Measurements from ENCODE around the gene UGT3A1. TPM values are rescaled to one million over a fixed set of nuclear protein-coding genes. Genes with fewer than 3 reads are reported as not detected.

UGT3A1 gene
- total RNA-seq, 2 donors from 2014 or later, result not detected

DNA sequence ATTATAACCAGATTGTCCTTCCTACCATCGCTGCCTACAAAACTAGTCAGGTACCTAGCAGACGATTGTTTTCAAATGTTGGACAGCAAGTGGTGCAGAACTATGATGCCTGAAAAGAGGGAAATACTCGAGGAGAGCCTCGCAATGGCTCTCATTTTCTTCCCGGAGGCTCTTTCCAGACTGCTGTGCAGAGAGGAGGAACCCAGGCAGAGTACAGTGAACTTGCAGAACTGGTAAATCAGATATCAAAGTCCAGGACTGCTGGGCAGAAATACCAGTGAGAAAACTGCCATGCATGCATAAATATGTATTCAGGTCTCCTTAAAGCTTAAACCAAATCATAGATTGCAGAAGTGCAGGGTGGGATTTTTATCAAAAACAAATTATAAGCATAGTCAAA, 26.4 kb upstream of the UGT3A1 start:
- no peaks in the 10 kb centered on the region for H3K4me1 ChIP-seq (ENCODE audit: control insufficient read depth in 1 of 2, low read depth in 2 of 2)
- no peak overlapping the region for H3K27ac ChIP-seq
- H3K36me3 ChIP-seq, result no peaks in the 10 kb centered on the region
- H3K9me3 ChIP-seq, result no peaks in the 10 kb centered on the region
- TF ChIP-seq, protein P1, sequence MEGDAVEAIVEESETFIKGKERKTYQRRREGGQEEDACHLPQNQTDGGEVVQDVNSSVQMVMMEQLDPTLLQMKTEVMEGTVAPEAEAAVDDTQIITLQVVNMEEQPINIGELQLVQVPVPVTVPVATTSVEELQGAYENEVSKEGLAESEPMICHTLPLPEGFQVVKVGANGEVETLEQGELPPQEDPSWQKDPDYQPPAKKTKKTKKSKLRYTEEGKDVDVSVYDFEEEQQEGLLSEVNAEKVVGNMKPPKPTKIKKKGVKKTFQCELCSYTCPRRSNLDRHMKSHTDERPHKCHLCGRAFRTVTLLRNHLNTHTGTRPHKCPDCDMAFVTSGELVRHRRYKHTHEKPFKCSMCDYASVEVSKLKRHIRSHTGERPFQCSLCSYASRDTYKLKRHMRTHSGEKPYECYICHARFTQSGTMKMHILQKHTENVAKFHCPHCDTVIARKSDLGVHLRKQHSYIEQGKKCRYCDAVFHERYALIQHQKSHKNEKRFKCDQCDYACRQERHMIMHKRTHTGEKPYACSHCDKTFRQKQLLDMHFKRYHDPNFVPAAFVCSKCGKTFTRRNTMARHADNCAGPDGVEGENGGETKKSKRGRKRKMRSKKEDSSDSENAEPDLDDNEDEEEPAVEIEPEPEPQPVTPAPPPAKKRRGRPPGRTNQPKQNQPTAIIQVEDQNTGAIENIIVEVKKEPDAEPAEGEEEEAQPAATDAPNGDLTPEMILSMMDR (IDR thresholded peaks at IDR 0.05), result no peak
- no peaks in the 10 kb centered on the region for H3K27me3 ChIP-seq (replicated peaks; ENCODE audit: insufficient read depth)
- H3K4me3 ChIP-seq, result no peak overlapping the region
- no peak for DNase-seq (ENCODE audit: low spot score)
- no peak for ATAC-seq (ENCODE audit: insufficient number of reproducible peaks, low FRiP score, low read depth)

DNA sequence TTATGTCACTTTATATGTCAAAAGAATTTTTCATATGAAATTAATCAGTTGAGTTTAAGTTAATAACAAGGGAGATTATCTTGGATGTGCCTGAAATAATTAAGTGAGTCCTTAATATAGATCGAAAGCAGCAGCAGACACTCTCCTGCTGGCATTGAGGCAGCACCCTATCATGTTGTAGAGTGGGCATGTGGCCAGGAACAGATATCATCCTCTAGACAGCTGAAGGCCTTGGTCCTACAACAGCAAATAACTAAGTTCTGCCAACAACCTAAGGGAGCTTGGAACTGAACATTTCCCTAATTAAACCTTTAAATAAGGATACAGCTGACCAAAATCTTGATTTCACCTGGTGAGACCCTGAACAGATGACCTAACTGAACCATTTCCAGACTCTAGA, 25.8 kb upstream of the UGT3A1 start:
- DNase-seq (ENCODE audit: low spot score), result no peak
- H3K9me3 ChIP-seq, result no peaks in the 10 kb centered on the region
- no peak for ATAC-seq (ENCODE audit: insufficient number of reproducible peaks, low FRiP score, low read depth)
- H3K27ac ChIP-seq, result no peak overlapping the region
- no peaks in the 10 kb centered on the region for H3K27me3 ChIP-seq (replicated peaks; ENCODE audit: insufficient read depth)
- TF ChIP-seq, protein P1 (IDR thresholded peaks at IDR 0.05), result no peak
- no peaks in the 10 kb centered on the region for H3K36me3 ChIP-seq
- no peak overlapping the region for H3K4me3 ChIP-seq
- no peaks in the 10 kb centered on the region for H3K4me1 ChIP-seq (ENCODE audit: control insufficient read depth in 1 of 2, low read depth in 2 of 2)

- no peak for ATAC-seq (ENCODE audit: insufficient number of reproducible peaks, low FRiP score, low read depth)
Measured at GRCh38 chr5:36013182-36013581, 22.0 kb upstream of the UGT3A1 start.

GRCh38 chr5:36009698-36010097, 18.5 kb upstream of the UGT3A1 start:
- H3K36me3 ChIP-seq, result no peaks in the 10 kb centered on the region
- H3K27me3 ChIP-seq (replicated peaks; ENCODE audit: insufficient read depth), result no peaks in the 10 kb centered on the region
- no peak for DNase-seq (ENCODE audit: low spot score)
- no peak overlapping the region for H3K4me3 ChIP-seq
- no peak for ATAC-seq (ENCODE audit: insufficient number of reproducible peaks, low FRiP score, low read depth)
- TF ChIP-seq, protein P1 (IDR thresholded peaks at IDR 0.05), result no peak
- no peak overlapping the region for H3K27ac ChIP-seq
- no peaks in the 10 kb centered on the region for H3K9me3 ChIP-seq
- no peaks in the 10 kb centered on the region for H3K4me1 ChIP-seq (ENCODE audit: control insufficient read depth in 1 of 2, low read depth in 2 of 2)

More at GRCh38 chr5:36013182-36013581, 22.0 kb upstream of the UGT3A1 start:
- Histone ChIP-seq H3K27me3 (replicated peaks; ENCODE audit: insufficient read depth) (no peaks in the 10 kb centered on the region), H3K9me3 (no peaks in the 10 kb centered on the region), H3K4me1 (ENCODE audit: control insufficient read depth in 1 of 2, low read depth in 2 of 2) (no peaks in the 10 kb centered on the region), H3K36me3 (no peaks in the 10 kb centered on the region), H3K27ac (no peak overlapping the region), H3K4me3 (no peak overlapping the region)
- no peak for DNase-seq (ENCODE audit: low spot score)
- TF ChIP-seq, protein P1 (IDR thresholded peaks at IDR 0.05), result no peak

- TF ChIP-seq, protein P1 (IDR thresholded peaks at IDR 0.05), result no peak
- ATAC-seq (ENCODE audit: insufficient number of reproducible peaks, low FRiP score, low read depth), result no peak
- Histone ChIP-seq H3K27ac (no peak overlapping the region), H3K36me3 (no peaks in the 10 kb centered on the region), H3K4me1 (ENCODE audit: control insufficient read depth in 1 of 2, low read depth in 2 of 2) (no peaks in the 10 kb centered on the region), H3K9me3 (no peaks in the 10 kb centered on the region), H3K27me3 (replicated peaks; ENCODE audit: insufficient read depth) (no peaks in the 10 kb centered on the region), H3K4me3 (no peak overlapping the region)
- DNase-seq (ENCODE audit: low spot score), result no peak
Measured at GRCh38 chr5:36007366-36007765, 16.2 kb upstream of the UGT3A1 start.
